ENCODE results near the gene TMEM263.
"Not testable (repeated sequence)": the region's sequence is repeated elsewhere in the genome, so short reads cannot be mapped to it uniquely, and the experiment has no call there.

Gene TMEM263

DNA sequence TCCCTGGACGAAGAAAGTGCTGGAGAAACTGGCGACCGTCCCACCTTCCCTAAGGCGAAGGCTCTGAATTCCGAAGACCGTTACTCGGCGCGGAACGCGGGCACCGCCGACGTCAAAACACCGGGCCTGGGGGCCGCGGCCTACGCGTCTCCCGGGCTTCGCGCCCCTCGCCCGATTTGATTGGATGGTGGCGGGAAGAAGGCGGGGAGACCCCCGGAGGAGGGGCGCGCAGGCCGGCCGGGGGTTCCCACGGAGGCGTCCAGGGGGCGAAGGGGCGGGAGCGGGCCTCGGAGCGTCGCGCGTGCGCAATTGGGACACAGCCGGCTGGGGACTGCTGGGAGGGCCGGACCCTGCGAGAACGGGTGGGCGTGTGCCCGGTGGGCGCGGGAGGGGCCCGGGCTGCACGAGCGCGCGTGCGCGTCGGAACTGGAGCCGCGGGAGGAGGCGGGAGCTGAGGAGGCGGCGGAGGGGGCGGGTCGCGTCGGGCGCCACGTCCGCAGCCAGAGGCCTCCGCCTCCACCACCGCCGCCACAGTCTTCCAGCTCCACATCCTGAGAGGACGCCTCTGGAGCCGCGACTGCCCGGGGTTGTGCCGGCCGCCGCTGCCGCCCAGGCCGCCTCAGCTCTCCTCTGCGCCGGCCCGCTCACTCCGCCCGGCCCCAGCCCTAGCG is at the start of gene TMEM263:
Gene TMEM263 (plus strand): TSS at position 531 of the 671 bp plus-strand sequence. CDS start 11,210 bp downstream, outside the sequence.
- DNase-seq: peak; percentile 87 to 89

DNA sequence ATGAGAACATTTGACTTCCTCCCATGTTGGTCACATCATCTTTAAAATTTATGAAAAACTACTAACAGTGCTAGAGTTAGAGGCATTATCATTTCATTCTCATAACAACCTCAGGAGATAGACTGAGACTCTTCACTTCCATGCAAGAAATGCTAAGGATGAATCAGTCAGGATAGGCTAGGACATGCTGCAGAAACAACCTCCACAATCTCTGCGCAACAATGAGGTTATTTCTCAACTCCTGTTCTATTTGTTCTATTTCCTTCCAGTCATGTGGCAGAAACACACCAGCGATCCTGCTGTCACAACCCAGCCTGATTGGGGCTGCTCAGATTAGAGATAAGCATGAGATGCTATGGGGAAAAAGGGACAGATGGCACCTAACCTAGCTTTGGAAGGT is 49.0 kb upstream of the TMEM263 start:
- no peak for DNase-seq

DNA sequence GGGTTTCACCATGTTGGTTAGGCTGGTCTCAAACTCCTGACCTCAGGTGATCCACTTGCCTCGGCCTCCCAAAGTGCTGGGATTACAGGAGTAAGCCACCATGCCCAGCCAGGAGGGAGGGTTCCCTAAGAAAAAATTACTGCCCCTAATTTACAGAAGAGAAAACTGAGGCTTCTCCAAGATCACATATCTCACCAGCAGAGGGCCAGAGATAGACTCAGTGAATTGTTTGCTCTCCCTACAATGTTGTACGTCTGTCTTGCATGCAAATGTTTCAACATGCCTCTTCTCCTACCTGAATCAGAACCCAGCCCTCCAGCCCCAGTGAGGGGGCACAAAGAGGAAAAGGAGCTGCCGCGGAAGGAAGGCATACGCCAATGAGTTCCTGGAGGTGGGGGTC is 48.3 kb upstream of the TMEM263 start:
- no peak for DNase-seq

DNA sequence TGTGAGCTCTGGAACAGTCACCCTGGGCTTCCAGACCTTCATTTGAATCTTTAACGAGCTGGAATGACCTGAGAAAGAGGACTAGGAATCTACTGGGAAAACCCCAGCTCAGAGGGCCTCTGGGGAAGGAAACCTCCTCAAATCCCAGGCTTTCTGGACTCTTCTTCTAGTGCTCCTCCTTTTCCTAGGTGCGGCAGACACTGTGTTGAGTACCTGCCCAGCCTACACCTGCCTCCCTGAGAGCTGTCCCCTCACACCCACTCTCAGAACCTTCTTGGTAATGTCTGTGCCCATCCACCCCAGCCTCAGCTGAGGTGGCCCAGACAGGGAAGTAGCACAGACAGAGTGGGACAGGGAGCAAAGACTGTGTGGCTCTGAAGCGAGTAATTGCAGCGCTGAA is 47.9 kb upstream of the TMEM263 start:
- no peak for DNase-seq

DNA sequence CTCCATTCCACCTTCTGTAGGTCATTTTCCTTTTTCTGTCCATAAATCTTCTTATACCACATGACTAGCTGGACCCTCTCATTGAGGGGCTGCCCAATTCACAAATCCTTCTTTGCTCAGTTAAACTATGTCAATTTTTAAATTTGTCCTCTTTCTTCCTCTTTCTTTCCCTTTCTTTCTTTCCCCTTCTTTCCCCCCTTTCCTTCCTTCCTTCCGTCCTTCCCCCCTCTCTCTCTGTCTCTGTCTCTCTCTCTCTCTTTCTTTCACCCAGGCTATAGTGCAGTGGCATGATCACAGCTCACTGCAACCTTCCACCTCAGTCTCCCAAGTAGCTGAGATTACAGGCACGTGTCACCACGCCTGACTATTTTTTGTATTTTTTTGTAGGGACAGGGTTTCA is 47.1 kb upstream of the TMEM263 start:
- no peak for DNase-seq

DNA sequence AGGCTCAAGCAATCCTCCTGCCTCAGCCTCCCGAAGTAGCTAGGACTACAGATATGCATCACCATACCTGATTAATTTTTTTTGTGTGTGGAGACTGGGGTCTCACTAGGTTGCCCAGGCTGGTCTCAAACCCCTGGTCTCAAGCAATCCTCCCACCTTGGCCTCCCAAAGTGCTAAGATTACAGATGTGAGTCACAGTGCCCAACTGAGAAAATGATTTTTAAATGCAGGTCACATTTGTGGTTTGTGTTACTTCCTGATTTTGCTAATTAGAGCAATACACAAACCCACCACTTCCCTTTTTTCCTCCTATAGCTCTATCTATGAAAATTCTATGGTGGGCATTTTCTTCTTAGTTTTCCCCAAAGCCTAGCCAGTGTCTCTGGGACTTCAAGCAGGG is 45.5 kb upstream of the TMEM263 start:
- peak; percentile 91 to 95 for DNase-seq

DNA sequence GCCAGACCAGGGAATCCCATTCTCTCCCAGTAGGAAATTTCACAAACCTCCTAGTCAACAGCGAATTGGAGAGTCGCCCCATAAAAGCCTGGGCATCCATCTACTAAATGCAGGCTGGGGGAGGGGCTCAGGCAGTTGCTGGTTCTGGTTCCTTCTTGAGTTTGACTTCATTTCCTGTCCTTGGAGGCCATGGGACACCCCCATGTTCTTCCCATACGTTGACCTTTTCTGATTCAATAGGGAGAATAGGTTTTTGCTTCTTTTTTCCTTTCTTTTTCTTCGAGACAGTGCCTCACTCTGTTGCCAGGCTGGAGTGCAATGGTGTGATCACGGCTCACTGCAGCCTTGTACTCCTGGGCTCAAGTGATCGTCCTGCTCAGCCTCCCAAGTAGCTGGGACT is 44.1 kb upstream of the TMEM263 start:
- no peak for DNase-seq

DNA sequence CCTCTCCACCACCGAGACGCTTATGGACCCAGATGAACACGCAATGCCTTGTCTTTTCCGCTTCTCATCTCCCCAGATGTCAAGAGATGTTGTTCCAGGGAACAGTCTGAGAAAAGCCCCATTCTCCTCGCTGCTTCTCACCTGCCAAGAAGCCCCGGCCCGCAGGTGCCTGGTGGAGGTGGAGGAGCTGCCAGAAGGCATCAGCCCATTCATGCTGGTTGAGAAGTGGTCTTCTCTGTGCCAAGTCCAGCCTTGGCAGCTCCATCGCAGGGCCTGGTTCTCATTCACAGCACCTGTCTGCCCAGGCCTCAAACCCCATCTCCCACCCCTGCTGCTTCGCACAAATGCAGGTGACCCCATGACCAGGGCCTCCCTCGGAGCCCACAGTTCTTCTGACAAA is 42.3 kb upstream of the TMEM263 start:
- no peak for DNase-seq

DNA sequence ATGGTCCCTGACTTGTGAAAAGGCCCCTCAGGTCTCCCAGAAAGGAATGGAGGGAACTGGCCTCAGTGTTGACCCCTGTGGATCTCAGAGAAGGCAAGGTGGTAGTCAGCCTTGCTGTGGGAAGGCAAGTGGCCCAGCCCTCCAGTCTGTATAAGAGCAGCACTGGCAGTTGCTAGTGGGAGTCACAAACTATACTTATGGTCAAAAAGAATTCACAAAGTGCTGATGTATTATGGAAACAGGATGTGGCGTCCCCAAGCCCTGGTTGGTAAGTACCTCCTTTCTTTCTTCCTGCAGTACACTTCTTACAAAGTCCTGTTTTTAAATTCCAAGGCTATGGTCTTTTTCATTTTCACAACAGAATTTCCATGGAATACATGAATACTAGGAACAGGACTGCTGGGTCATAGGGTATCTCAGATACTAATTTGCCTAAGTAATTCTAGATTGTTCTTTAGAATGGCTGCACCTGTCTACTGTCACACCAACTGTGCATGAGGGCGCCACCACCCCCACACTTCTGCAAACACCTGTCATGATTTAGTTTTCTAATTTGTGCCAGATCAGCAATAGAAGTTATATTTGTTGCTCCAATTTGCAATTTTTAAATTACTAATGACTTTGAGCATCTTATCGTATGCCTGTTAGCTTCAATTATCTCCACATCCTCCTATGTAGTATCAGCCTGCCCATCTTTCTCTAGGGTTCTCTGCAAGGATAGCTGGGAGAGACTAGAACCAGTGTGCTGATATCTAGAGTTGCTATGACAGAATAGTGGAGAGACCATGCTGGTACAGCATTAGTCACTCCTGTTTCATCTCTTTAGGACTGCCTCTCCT is 40.7 kb upstream of the TMEM263 start:
- no peak for DNase-seq

DNA sequence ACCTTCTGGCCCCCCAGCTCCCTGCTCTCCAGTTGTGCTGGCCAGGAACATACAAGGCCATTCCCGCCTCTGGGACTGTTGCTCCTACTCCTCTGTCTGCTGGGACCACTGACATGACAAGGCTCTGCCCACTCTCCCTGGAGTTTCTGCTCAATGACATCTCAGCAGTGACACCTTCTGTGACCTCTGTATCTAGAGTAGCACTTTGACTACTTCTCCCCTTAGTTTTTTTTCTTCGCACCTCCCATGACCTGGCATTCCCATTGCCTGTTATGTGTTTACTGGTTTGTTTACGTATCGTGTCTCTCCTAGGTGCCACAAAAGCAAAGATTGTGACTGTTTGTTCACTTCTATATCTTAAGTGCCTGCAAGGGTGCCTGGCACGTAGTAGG is 40.1 kb upstream of the TMEM263 start:
- DNase-seq: no peak

DNA sequence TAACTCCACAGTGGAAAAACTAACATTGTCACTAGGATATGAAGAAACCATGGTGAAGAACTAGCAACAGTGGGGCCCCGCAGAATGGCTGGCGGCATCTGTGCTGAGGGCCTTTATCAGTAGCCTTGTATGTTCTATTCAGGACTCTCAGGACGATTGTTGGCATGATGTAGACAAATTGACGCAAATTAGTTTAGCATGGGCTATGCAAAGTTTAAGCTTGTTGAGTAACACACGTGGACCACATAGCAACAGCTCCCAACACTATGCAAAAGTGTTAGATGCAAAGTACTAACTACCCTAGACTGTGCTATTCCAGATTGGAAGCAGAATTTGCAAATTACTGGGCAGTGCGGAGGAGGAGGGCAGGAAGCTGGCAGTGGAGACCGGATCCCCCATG is 38.2 kb upstream of the TMEM263 start:
- no peak for DNase-seq

DNA sequence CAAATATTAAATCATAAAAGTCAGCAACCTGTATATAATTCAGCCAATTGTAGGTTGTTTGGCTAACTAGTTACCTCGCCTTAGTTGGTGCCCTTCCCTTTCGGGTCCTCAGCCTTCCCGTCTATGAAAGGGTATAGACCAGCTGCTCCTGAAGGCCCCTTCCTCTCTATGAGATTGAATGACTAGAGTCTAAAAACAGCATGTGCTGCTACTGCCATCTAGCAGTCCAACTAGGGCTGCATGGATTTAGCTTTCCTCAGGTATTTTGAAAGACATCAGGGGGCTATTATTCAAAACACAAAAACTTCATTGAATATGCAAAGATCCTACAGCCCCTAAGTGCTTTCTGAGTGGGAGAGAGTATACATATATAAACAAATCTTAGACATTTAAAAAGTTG is 37.0 kb upstream of the TMEM263 start:
- peak; percentile 43 to 47 for DNase-seq

DNA sequence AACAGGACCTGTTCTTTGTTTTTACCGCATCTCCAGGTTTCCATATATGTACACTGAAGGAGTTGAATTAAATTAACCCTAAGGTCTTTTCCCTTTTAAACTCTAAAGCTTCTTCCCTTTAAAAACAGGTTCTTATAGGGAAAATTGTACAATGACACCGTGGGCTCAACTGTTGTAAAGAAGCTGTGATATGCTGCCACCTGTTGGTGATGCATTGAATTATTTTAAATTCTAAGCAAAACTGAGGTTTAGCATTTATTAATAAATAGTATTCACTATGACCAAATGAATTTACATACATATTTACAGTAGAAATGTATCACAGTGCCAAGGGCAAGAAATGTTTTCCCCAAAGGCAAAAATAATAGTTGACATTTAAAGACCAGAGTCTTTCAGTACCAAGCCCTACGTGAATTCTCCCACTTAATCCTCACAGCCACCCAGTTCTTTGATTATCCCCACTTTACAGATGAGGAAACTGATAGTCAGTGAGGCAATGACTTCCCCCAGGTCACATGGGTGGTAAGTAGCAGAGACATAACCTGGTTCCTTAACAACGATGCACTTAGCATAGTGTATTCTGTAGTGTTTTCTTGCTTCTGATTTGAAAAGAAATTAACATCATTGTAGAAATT is 35.7 kb upstream of the TMEM263 start:
- DNase-seq: peak; percentile 33 to 60

DNA sequence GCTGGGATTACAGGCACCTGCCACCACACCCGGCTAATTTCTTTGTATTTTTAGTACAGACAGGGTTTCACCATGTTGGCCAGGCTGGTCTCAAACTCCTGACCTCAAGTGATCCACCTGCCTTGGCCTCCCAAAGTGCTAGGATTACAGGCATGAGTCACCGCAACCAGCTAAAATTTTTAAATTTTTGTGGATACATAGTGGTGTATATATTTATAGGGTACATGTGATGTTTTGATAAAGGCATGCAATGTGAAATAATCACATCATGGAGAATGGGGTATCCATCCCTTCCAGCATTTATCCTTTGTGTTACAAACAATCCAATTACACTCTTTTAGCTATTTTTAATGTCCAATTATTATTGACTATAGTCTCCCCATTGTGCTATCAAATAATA is 33.7 kb upstream of the TMEM263 start:
- not testable (repeated sequence) for DNase-seq

DNA sequence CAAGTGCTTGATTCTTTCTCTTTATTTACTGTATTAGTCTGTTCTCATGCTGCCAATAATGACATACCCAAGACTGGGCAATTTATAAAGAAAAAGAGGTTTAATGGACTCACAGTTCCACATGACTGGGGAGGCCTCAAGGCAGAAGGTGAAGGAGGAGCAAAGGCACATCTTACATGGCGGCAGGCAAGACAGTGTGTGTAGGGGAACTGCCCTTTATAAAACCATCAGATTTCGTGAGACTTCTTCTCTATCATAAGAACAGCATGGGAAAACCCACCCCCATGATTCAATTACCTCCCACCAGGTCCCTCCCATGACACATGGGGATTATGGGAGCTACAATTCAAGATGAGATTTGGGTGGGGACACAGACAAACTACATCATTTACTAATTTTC is 32.1 kb upstream of the TMEM263 start:
- not testable (repeated sequence) for DNase-seq

DNA sequence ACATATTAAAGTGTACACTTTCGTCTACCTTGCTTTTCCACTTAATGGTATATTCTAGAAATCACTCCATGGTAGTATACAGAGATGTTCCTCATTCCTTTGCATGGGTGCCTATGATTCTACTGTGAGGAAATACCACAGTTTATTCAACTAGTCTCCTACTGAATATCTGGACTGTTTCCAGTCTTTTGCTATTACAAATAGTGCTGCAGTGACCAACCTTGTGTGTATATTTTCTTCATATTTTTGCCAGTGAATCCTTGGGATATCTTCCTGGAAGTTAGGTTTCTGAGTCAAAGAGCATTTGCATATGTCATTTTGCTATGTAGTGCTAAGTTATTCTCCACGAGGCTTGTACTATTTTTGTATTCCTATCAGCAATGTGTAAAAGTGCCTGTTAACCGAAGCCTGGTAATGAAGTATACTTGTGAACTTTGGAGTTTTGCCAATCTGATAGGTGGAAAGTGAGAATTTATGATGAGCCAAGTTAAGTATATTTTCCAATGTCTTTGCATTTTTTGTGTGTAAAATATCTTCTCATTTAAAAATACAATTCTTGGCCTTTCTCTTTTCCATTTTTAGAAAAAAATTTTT is 31.3 kb upstream of the TMEM263 start:
- DNase-seq: no peak

DNA sequence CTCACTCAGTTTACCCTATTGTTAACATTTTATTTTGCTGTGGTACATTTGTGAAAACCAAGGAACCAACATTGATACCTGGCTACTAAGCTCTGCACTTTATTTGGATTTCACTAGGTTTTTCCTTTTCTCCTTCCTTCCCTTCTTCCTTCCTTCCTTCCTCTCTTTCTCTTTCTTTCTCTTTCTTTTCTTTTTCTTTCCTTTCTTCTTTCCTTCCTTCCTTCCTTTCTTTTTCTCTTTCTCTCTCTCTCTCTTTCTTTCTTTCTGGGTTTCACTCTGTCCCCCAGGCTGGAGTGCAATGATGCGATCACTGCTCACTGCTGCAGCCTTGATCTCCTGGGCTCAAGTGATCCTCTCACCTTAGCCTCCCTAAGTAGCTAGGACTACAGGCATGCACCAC is 29.1 kb upstream of the TMEM263 start:
- DNase-seq: no peak

DNA sequence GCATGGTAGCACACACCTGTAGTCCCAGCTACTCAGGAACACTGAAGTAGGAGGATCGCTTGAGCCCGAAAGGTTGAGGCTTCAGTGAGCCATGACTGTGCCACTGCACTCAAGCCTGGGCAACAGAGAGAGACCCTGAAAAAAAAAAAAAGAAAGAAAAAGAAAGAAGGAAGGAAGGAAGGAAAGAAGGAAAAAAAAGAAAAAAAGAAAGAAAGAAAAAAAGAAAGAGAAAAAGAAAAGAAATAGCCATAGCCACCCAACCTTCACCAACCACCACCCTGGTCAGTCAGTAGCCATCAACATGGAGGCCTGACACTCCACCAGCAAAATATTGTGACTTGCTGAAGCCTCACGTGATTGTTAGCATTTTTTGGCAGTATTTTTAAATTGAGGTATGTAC is 21.4 kb upstream of the TMEM263 start:
- DNase-seq: no peak

DNA sequence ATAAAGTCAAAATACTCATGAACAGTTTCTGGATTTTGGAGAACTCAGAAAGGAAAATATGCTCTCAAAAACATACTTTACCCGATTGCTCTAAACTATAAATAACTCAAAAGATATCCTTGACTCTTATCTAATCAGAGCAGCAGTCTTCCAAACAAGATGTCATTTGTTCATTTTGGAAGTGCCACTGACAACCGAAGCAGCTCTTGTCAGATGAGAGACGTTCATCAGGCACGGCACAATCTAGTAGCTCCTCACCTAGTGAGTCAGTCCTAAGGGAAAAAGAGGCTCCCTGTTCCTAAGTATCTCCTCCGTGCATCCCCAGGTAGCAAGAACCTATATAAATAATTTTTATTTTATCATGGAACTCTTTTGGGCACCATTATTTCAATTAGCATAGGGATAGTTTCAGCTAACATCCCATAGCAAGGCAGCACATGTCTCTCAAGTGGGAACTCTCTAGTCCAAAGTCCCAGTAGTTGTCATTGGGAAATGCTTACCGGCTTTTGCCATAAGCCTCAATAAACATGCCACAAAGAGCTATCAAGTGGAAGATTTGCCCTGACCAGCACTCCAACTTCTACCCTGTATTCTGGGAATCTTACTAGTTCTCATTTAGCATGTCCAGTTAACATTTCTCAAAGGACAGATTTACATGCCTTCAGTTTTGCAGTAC is 14.1 kb upstream of the TMEM263 start:
- no peak for DNase-seq

DNA sequence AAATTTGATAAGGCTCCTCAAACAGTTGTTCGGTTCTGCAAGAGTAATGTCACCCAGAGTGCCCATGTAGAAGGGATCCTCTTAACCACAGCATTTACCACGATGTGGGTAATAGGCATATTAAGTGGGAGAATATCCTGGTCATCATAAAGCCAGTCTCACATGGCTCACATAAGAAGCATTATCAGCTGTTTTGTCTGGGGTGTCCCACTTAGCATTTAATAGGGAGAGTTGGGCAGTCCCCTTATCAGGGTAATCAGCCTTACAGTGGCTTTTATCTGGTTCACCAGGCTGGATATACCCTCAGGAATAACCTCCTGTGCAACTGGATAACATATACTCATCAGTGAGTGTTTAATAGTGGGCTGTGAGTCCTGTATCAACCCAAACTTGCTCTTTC is 12.9 kb upstream of the TMEM263 start:
- DNase-seq: no peak

DNA sequence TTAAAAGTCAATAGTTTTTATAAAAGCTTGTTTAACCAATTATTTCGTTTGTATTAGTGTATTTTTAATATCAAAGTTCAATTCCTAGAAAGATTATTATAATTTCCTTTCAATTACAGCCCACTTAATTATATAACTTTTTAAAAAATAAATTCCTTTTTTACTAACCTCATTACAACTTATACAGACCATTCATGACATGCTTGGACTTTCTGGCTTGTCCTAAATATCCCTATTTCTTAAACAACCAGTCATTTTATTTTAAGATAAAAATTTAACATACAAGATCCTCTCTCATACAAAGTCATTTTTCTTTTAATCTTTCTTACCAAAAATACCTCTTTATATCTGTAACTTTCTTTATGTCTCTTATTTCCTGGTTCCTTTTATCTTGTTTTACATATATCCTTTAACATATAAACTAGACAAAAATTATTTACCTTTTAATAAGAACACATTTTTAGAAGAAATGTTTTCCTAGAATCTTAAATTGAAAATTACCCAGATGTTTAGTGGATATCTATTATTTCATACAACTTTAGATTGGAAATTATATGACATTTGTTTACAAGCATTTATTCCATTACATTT is 10.4 kb upstream of the TMEM263 start:
- DNase-seq: peak in 1 of 2 experiments; percentile 7

DNA sequence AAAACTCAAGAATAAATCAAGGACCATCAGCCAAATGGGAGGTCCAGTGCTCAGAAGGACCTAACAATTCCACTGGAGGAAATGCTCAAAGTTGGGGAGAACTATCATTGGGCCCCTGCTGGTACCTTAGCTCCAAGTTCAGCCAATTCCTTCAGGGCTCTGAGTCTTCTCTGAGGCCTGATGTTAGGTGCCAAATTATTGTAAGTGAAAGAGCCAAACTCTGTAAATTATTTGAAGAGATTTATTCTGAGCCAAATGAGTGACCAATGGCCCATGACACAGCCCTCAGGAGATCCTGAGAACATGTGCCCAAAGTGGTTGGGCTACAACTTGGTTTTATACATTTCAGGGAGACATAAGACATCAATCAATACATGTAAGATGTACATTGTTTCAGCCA is 8.2 kb upstream of the TMEM263 start:
- no peak for DNase-seq

DNA sequence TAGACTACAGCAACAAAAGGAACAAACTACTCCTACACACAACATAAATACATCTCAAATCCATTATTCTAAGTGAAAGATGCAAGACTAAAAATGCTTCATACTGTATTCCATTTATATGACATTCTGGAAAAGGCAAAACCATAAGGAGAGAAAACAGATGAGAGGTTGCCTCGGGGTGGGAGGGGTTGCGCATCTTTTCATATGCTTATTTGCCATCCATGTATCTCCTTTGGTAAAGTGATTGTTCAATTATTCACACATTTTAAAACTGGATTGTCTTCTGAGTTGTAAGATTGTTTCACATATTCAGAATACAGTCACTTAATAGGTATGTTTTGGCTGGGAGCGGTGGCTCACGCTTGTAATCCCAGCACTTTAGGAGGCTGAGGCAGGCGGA is 5.1 kb upstream of the TMEM263 start:
- no peak for DNase-seq
